Measurements from ENCODE around the gene UQCRH.
"Not testable (repeated sequence)": the region's sequence is repeated elsewhere in the genome, so short reads cannot be mapped to it uniquely, and the experiment has no call there.

The UQCRH gene

GRCh38 chr1:46364612-46365011, 61.1 kb downstream of the UQCRH start:
- TF ChIP-seq CTCF (IDR thresholded peaks at IDR 0.05; ENCODE audit: extremely low read depth, insufficient read depth, missing control alignments) = no peak
- in situ Hi-C loops (cut with MboI; ENCODE audit: low pct_unique_long_range_greater_than_20kb, low sequenced_read_pairs, unreplicated experiment) = no loop called here
- no peak for DNase-seq (ENCODE audit: low spot score)

DNA sequence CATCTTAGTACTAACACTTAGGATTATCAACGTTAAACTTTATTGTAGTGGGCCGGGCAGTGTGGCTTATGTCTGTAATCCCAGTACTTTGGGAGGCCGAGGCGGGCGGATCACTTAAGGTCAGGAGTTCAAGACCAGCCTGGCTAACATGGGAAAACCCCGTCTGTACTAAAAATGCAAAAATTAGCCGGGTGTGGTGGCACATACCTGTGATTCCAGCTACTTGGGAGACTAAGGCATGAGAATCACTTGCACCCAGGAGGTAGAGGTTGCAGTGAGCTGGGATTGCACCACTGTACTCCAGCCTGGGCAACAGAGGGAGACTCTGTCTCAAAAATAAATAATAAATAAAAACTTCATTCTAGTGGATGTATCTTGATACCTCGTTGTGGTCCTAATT, 62.3 kb downstream of the UQCRH start:
- in situ Hi-C loops (cut with MboI; ENCODE audit: low pct_unique_long_range_greater_than_20kb, low sequenced_read_pairs, unreplicated experiment); DNase-seq (ENCODE audit: low spot score): not testable (repeated sequence)
